ENCODE data around the gene FLACC1. TPM values are rescaled to one million over a fixed set of nuclear protein-coding genes. Genes with fewer than 3 reads are reported as not detected.

FLACC1 gene
- total RNA-seq, 1 experiment from 2014 or later, result 0.87 TPM

- TF ChIP-seq CTCF (conservative IDR thresholded peaks at IDR 0.05) (no peak), EZH2 (IDR thresholded peaks at IDR 0.05; ENCODE audit: low read depth) (no peak)
- Histone ChIP-seq H3K9me3 (ENCODE audit: insufficient read depth, low read depth) (no peaks in the 10 kb centered on the region), H2AFZ (no peak overlapping the region), H3F3A (ENCODE audit: insufficient read depth, low read depth) (no peaks in the 10 kb centered on the region), H4K20me1 (ENCODE audit: insufficient read depth) (no peaks in the 10 kb centered on the region), H3K4me2 (no peak overlapping the region), H3K36me3 (ENCODE audit: low read depth) (no peaks in the 10 kb centered on the region), H3K9me2 (ENCODE audit: insufficient read depth) (no peaks in the 10 kb centered on the region), H3K79me2 (ENCODE audit: low read depth) (no peaks in the 10 kb centered on the region), H3K4me3 (no peak overlapping the region), H3K27ac (no peak overlapping the region), H3K27me3 (ENCODE audit: insufficient read depth, low read depth) (no peaks in the 10 kb centered on the region), H3K4me1 (replicated peaks; ENCODE audit: insufficient read depth) (no peaks in the 10 kb centered on the region)
- POLR2A ChIA-PET (ENCODE audit: unreplicated experiment), result no interaction called here
- intact Hi-C loops (cut with micrococcal nuclease; ENCODE audit: unreplicated experiment), result no loop called here
- no TSS peak for BruUV-seq (replicated peaks)
- DNase-seq, result no peak
- CTCF ChIA-PET, result no interaction called here
Measured at GRCh38 chr2:201347138-201347537, 10.0 kb downstream of the FLACC1 start.

GRCh38 chr2:201345625-201346213 is 11.4 kb downstream of the FLACC1 start:
- Histone ChIP-seq H3K4me1 (replicated peaks; ENCODE audit: insufficient read depth) (no peaks in the 10 kb centered on the region), H3K9me2 (ENCODE audit: insufficient read depth) (no peaks in the 10 kb centered on the region), H3K4me2 (no peak overlapping the region), H3K79me2 (ENCODE audit: low read depth) (no peaks in the 10 kb centered on the region), H3K27ac (no peak overlapping the region), H3F3A (ENCODE audit: insufficient read depth, low read depth) (no peaks in the 10 kb centered on the region), H3K4me3 (no peak overlapping the region), H2AFZ (no peak overlapping the region), H4K20me1 (ENCODE audit: insufficient read depth) (no peaks in the 10 kb centered on the region), H3K27me3 (ENCODE audit: insufficient read depth, low read depth) (no peaks in the 10 kb centered on the region), H3K36me3 (ENCODE audit: low read depth) (no peaks in the 10 kb centered on the region), H3K9me3 (ENCODE audit: insufficient read depth, low read depth) (peaks cover 2% of the 10 kb centered on the region; the same call in 1 of the 2 replicates)
- ChIA-PET POLR2A (ENCODE audit: unreplicated experiment) (interaction anchor here (0.7 kb wide), 1 partner anchor 101 kb away, joined by 6 read pairs; no protein-coding TSS in a partner anchor), CTCF (no interaction called here)
- intact Hi-C loops (cut with micrococcal nuclease; ENCODE audit: unreplicated experiment), result no loop called here
- DNase-seq, result no peak
- no peak for TF ChIP-seq EZH2 (IDR thresholded peaks at IDR 0.05; ENCODE audit: low read depth)
- no peak for TF ChIP-seq CTCF (conservative IDR thresholded peaks at IDR 0.05)
- no TSS peak for BruUV-seq (replicated peaks)

GRCh38 chr2:201344663-201345366 is 12.3 kb downstream of the FLACC1 start:
- TF ChIP-seq EZH2 (IDR thresholded peaks at IDR 0.05; ENCODE audit: low read depth) (no peak), CTCF (conservative IDR thresholded peaks at IDR 0.05) (no peak; the same call in 1 of the 2 replicates)
- ChIA-PET CTCF (no interaction called here), POLR2A (ENCODE audit: unreplicated experiment) (no interaction called here)
- H3F3A ChIP-seq (ENCODE audit: insufficient read depth, low read depth), result no peaks in the 10 kb centered on the region
- H4K20me1 ChIP-seq (ENCODE audit: insufficient read depth), result no peaks in the 10 kb centered on the region
- H2AFZ ChIP-seq, result no peak overlapping the region
- no peak for DNase-seq
- H3K4me2 ChIP-seq, result no peak overlapping the region
- H3K4me1 ChIP-seq (replicated peaks; ENCODE audit: insufficient read depth), result no peaks in the 10 kb centered on the region
- H3K36me3 ChIP-seq (ENCODE audit: low read depth), result no peaks in the 10 kb centered on the region
- no peak overlapping the region for H3K27ac ChIP-seq
- H3K9me2 ChIP-seq (ENCODE audit: insufficient read depth), result no peaks in the 10 kb centered on the region
- no peaks in the 10 kb centered on the region for H3K79me2 ChIP-seq (ENCODE audit: low read depth)
- intact Hi-C loops (cut with micrococcal nuclease; ENCODE audit: unreplicated experiment), result no loop called here
- H3K9me3 ChIP-seq (ENCODE audit: insufficient read depth, low read depth), result peaks cover 4% of the 10 kb centered on the region; the same call in 1 of the 2 replicates
- no TSS peak for BruUV-seq (replicated peaks)
- no peaks in the 10 kb centered on the region for H3K27me3 ChIP-seq (ENCODE audit: insufficient read depth, low read depth)
- no peak overlapping the region for H3K4me3 ChIP-seq
